Neural progenitor cell (in vitro differentiated cells): ENCODE measurements around the gene TLK1. TPM values are rescaled to one million over a fixed set of nuclear protein-coding genes. Genes with fewer than 3 reads are reported as not detected.
A peak's percentile ranks its signal among the peaks of the same experiment; 100 is the strongest.

Experiments
- DNase-seq: peaks from one replicate; pipeline ENCODE4 v3.0.0-alpha.2; 2016; ENCODE audit warnings: low spot score
- H2AFZ ChIP-seq: fragments of 200-600 bp; sonication (generic); replicated peaks from 2 replicates; pipeline ENCODE4 v1.6.1; 2016; ENCODE audit warnings: antibody characterized with exemption
- H3F3A ChIP-seq: fragments of 200-600 bp; sonication (generic); 2 replicates; pipeline ENCODE4 v1.6.1; 2016; ENCODE audit warnings: antibody characterized with exemption, low read depth
- H3K27ac ChIP-seq: fragments of 200-600 bp; sonication (generic); 2 replicates; pipeline ENCODE4 v1.5.1; 2016; ENCODE audit warnings: mild to moderate bottlenecking
- H3K27me3 ChIP-seq: fragments of 200-600 bp; sonication (generic); 2 replicates; pipeline ENCODE4 v1.6.1; 2016; ENCODE audit warnings: mild to moderate bottlenecking, moderate library complexity
- H3K36me3 ChIP-seq: fragments of 200-600 bp; sonication (generic); 2 replicates; pipeline ENCODE4 v1.5.1; 2016
- H3K4me1 ChIP-seq: fragments of 200-600 bp; sonication (generic); 2 replicates; pipeline ENCODE4 v1.6.1; 2016; ENCODE audit warnings: mixed run types
- H3K4me2 ChIP-seq: fragments of 200-600 bp; sonication (generic); 2 replicates; pipeline ENCODE4 v1.6.1; 2016
- H3K4me3 ChIP-seq: fragments of 200-600 bp; sonication (generic); 2 replicates; pipeline ENCODE4 v1.5.1; 2016
- H3K79me2 ChIP-seq: fragments of 200-600 bp; sonication (generic); 2 replicates; pipeline ENCODE4 v1.6.1; 2016; ENCODE audit warnings: low read depth
- H3K9ac ChIP-seq: fragments of 200-600 bp; sonication (generic); 2 replicates; pipeline ENCODE4 v1.6.1; 2016
- H3K9me3 ChIP-seq: fragments of 200-600 bp; sonication (generic); 2 replicates; pipeline ENCODE4 v1.5.1; 2016; ENCODE audit warnings: low read depth
- H4K20me1 ChIP-seq: fragments of 200-600 bp; sonication (generic); 2 replicates; pipeline ENCODE4 v1.6.1; 2016; ENCODE audit warnings: low read depth
- H3K27ac Mint-ChIP-seq: 3 replicates; pipeline ENCODE4 v1.8.0; 2021; ENCODE audit warnings: mixed read lengths
- H3K27me3 Mint-ChIP-seq: 2 replicates; pipeline ENCODE4 v1.8.0; 2022; ENCODE audit warnings: low read depth, mild to moderate bottlenecking, inconsistent platforms, moderate library complexity, mixed read lengths; ENCODE audit not compliant: insufficient read depth
- H3K36me3 Mint-ChIP-seq: 3 replicates; pipeline ENCODE4 v1.8.0; 2021; ENCODE audit warnings: mixed read lengths
- H3K4me1 Mint-ChIP-seq: 3 replicates; pipeline ENCODE4 v1.8.0; 2021; ENCODE audit warnings: mixed read lengths
- H3K4me3 Mint-ChIP-seq: 3 replicates; pipeline ENCODE4 v1.8.0; 2021; ENCODE audit warnings: mild to moderate bottlenecking, moderate library complexity, mixed read lengths
- H3K9me3 Mint-ChIP-seq: 3 replicates; pipeline ENCODE4 v1.8.0; 2020; ENCODE audit warnings: mixed read lengths
- EZH2 ChIP-seq: fragments of 200-600 bp; sonication (generic); IDR thresholded peaks from 2 replicates; pipeline ENCODE4 v1.6.1; 2017; ENCODE audit warnings: antibody characterized with exemption, mild to moderate bottlenecking, moderate library complexity
- EZH2phosphoT487 ChIP-seq: fragments of 200-600 bp; sonication (generic); IDR thresholded peaks from 2 replicates; pipeline ENCODE4 v1.6.1; 2017; ENCODE audit warnings: antibody characterized with exemption
- total RNA-seq: library from RNA; depleted of rRNA; stranded (reverse); fragments of >200 nt; gene quantifications from 2 replicates; pipeline ENCODE4 v1.2.3, GENCODE V29; 2015; ENCODE audit warnings: low replicate concordance
- TF ChIP-seq, protein P1 (sequence below): fragments of 200-600 bp; sonication (generic); IDR thresholded peaks from 2 replicates; pipeline ENCODE4 v1.5.1; 2017; ENCODE audit warnings: antibody characterized with exemption, mild to moderate bottlenecking

TLK1 gene
- total RNA-seq, 1 donor from 2014 or later, result 31.1 TPM

DNA sequence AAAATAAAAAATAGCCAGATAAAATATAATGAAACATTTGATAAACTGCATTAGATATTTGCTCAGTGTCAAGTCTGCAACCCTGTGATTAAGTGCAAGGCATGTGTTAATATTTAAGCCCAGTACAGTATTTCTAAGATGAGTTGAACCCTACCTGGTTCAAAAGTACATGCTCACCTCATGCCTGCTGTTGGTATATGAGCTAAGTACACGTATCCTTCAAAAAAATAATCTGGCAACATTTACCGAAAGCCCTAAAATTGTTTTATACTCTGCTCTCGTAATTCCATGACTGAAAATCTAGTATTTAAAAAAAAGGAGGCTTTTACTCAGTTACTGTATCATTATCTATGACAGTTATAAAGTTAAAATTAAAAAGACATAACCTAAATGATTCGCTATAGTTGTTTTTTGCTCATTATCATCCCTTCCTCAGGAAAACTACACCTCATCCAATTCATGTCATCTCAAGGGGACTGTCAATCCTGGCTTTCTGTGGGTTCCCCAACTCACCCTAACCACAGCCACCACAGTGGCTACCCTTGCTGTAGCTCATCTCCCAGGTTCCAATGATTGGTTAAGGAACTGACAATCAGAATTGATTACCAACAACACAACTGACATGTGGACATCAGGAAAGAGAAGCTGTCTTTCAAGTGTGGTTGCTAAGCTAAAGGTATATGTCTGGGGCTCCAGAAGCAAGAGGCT is 10.6 kb downstream of the TLK1 start:
- Histone ChIP-seq H3F3A (peaks cover 4% of the 10 kb centered on the region), H2AFZ (no peak overlapping the region), H4K20me1 (peaks cover 44% of the 10 kb centered on the region), H3K4me3 (no peak overlapping the region), H3K36me3 (no peaks in the 10 kb centered on the region), H3K4me2 (no peak overlapping the region), H3K27me3 (no peaks in the 10 kb centered on the region), H3K4me1 (no peaks in the 10 kb centered on the region), H3K9ac (no peak overlapping the region), H3K9me3 (no peaks in the 10 kb centered on the region), H3K79me2 (peaks cover 100% of the 10 kb centered on the region), H3K27ac (no peak overlapping the region)
- Mint-ChIP-seq H3K9me3 (peaks cover 2% of the 10 kb centered on the region), H3K27ac (no peak overlapping the region), H3K27me3 (no peaks in the 10 kb centered on the region), H3K4me1 (peaks cover 2% of the 10 kb centered on the region), H3K36me3 (peaks cover 10% of the 10 kb centered on the region), H3K4me3 (no peak overlapping the region)
- no peak for DNase-seq
- TF ChIP-seq EZH2, result no peak
- TF ChIP-seq, protein P1, sequence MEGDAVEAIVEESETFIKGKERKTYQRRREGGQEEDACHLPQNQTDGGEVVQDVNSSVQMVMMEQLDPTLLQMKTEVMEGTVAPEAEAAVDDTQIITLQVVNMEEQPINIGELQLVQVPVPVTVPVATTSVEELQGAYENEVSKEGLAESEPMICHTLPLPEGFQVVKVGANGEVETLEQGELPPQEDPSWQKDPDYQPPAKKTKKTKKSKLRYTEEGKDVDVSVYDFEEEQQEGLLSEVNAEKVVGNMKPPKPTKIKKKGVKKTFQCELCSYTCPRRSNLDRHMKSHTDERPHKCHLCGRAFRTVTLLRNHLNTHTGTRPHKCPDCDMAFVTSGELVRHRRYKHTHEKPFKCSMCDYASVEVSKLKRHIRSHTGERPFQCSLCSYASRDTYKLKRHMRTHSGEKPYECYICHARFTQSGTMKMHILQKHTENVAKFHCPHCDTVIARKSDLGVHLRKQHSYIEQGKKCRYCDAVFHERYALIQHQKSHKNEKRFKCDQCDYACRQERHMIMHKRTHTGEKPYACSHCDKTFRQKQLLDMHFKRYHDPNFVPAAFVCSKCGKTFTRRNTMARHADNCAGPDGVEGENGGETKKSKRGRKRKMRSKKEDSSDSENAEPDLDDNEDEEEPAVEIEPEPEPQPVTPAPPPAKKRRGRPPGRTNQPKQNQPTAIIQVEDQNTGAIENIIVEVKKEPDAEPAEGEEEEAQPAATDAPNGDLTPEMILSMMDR, result no peak
- TF ChIP-seq EZH2phosphoT487, result no peak

DNA sequence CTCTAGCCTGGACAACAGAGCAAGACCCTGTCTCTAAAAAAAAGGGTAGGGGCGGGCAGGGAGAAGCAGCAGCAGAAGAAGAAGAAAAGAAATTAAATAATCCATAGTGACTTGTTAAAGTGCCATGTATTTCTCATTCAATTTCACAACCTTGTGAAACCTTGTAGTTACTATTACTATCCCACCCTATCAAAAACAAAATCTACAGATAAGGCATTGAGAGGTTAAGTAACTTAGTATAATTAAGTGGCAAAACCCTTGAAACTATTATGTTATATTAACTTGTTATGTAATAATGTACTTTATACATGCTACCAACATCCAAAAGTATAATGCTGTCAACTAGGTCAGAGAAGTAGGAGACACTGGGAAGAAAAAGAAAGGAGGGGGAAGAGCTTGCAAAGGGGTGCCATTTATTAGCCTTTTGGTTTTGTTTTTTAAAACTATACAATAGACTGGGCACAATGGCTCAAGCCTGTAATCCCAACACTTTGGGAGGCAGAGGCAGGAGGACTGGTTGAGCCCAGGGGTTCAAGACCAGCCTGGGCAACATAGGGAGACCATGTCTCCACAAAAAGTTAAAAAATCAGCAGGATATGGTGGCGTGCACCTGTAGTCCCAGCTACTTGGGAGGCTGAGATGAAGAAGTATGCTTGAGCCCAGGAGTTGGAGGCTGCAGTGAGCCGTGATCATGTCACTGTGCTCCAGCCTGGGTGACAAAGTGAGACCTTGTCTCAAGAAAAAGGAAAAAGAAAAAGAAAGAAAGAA is 11.3 kb downstream of the TLK1 start:
- Histone ChIP-seq H3K4me2 (no peak overlapping the region), H3K4me1 (peaks cover 3% of the 10 kb centered on the region), H3K27me3 (no peaks in the 10 kb centered on the region), H3K4me3 (no peak overlapping the region), H3K36me3 (no peaks in the 10 kb centered on the region), H3K9me3 (no peaks in the 10 kb centered on the region), H2AFZ (no peak overlapping the region), H3F3A (peaks cover 10% of the 10 kb centered on the region), H3K9ac (no peak overlapping the region), H3K27ac (no peak overlapping the region), H3K79me2 (peaks cover 100% of the 10 kb centered on the region), H4K20me1 (peaks cover 44% of the 10 kb centered on the region)
- peaks cover 17% of the 10 kb centered on the region for H3K36me3 Mint-ChIP-seq
- peaks cover 2% of the 10 kb centered on the region for H3K4me1 Mint-ChIP-seq
- TF ChIP-seq EZH2phosphoT487, result no peak
- TF ChIP-seq, protein P1, result no peak
- TF ChIP-seq EZH2, result no peak
- no peaks in the 10 kb centered on the region for H3K27me3 Mint-ChIP-seq
- no peak overlapping the region for H3K27ac Mint-ChIP-seq
- H3K4me3 Mint-ChIP-seq, result no peak overlapping the region
- DNase-seq, result no peak
- H3K9me3 Mint-ChIP-seq, result peaks cover 2% of the 10 kb centered on the region

DNA sequence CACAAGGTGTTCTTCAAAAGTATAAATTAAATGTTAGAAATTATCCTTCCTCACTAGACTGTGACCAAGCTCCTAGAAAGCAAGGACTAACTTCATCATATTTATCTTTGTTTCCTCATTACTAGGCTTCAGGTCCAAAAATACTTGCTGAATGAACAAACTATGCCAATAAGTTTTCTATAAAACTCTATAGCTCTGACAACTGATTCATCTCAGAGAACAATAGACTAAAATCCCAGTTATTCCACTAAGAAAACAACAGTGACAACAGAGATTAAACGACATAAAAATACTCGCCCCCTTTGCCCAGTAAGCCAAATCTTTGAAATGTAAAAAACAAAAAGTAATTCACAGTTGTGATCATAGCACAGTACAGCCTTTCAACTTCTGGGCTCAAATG is 13.6 kb downstream of the TLK1 start:
- Histone ChIP-seq H3K27me3 (no peaks in the 10 kb centered on the region), H3K9ac (no peak overlapping the region), H3K4me3 (no peak overlapping the region), H3K4me1 (peaks cover 9% of the 10 kb centered on the region), H3K36me3 (no peaks in the 10 kb centered on the region), H3F3A (peaks cover 24% of the 10 kb centered on the region), H3K27ac (peak overlapping the region; percentile 39), H3K4me2 (no peak overlapping the region), H4K20me1 (peaks cover 53% of the 10 kb centered on the region), H2AFZ (no peak overlapping the region), H3K79me2 (peaks cover 100% of the 10 kb centered on the region), H3K9me3 (no peaks in the 10 kb centered on the region)
- Mint-ChIP-seq H3K4me1 (no peaks in the 10 kb centered on the region), H3K27me3 (no peaks in the 10 kb centered on the region), H3K36me3 (peaks cover 28% of the 10 kb centered on the region), H3K4me3 (no peak overlapping the region), H3K27ac (no peak overlapping the region), H3K9me3 (peaks cover 20% of the 10 kb centered on the region)
- no peak for DNase-seq
- TF ChIP-seq, protein P1, result no peak
- no peak for TF ChIP-seq EZH2phosphoT487
- TF ChIP-seq EZH2, result no peak
